Ascending aorta (tissue), 2 donors: Measurements from ENCODE around the gene SLC22A23. TPM values are rescaled to one million over a fixed set of nuclear protein-coding genes. Genes with fewer than 3 reads are reported as not detected.

ENCODE experiments used
- DNase-seq, 2 donors: peaks; one replicate each; pipeline ENCODE4 v3.0.0-alpha.2; 2019; ENCODE audit warnings: low spot score in 2 of 2
- H3K27ac ChIP-seq, 2 donors: fragments of 200-600 bp; sonication (generic); one replicate each; pipeline ENCODE4 v1.5.1; 2016 to 2017; ENCODE audit warnings: mild to moderate bottlenecking in 1 of 2
- H3K27me3 ChIP-seq: fragments of 200-600 bp; sonication (generic); one replicate; pipeline ENCODE4 v1.5.1; 2017
- H3K36me3 ChIP-seq, 2 donors: fragments of 200-600 bp; sonication (generic); one replicate each; pipeline ENCODE4 v1.5.1; 2016
- H3K4me1 ChIP-seq, 2 donors: fragments of 200-600 bp; sonication (generic); one replicate each; pipeline ENCODE4 v1.5.1; 2016 to 2017; ENCODE audit warnings: mild to moderate bottlenecking in 1 of 2
- H3K4me3 ChIP-seq, 2 donors: fragments of 200-600 bp; sonication (generic); one replicate each; pipeline ENCODE4 v1.5.1; 2016 to 2017; ENCODE audit warnings: mild to moderate bottlenecking in 1 of 2
- H3K9me3 ChIP-seq, 2 donors: fragments of 200-600 bp; sonication (generic); one replicate each; pipeline ENCODE4 v1.5.1; 2016
- CTCF ChIP-seq, 3 experiments: fragments of 200-600 bp in 2 of 3; fragments of 450-650 bp in 1 of 3; sonication (generic) in 2 of 3; IDR thresholded peaks; one replicate each; pipeline ENCODE4 v1.5.1; 2016 to 2019; ENCODE audit warnings: antibody characterized with exemption in 3 of 3, mild to moderate bottlenecking in 1 of 3, moderate library complexity in 1 of 3
- intact Hi-C: fragments of 100-400 bp; cut with DNase I; formaldehyde crosslinking; loops from one replicate; pipeline ENCODE4 v1.15.1; 2023
- total RNA-seq: library from RNA; depleted of rRNA; stranded (reverse); fragments of >200 nt; gene quantifications from one replicate; pipeline ENCODE4 v1.1.0, GENCODE V29; 2016

The SLC22A23 gene
- total RNA-seq, 1 donor from 2014 or later, result 42.0 TPM

DNA sequence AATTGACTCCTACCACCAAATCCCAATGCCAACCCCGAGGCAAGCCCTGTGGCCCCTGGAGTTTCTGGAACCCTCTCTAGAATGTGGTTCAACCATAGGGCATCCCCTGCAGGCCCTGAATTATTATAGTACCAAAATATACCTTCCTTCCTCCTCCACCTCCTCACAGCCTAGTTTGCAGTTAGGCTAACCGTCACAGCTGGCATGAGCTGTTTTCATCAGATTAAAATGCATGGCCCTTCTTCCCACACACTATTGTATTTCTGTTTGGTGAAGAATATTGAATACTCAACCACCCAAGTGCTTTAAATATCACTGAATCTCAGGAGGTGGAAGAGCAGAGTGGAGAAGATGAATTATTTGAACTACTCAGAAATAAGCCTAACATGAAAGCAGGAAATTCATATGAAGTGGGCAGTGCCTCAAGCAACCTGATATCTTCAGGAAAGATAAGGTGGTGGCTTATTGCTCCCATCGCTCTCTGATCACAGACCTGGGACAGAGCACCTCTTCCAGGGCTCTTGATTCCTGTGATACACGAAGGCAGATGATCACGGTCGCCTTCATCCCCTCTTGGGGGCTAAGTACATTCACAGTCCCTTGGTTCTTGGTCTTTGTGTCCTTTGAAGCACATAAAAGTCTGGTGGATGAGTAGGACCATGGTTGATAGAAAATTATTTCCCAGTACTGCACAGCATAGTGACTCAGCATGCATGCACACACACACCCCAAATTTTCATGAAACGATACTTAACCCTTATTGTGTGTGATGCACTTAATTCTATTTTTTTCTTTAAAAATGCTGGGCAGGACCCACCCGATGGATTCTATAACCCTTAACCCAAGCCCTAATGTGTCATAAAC lies 107.2 kb downstream of the SLC22A23 start:
- H3K4me1 ChIP-seq, result no peaks in the 10 kb centered on the region
- no peak for TF ChIP-seq CTCF (IDR thresholded peaks at IDR 0.05)
- H3K27me3 ChIP-seq, result no peaks in the 10 kb centered on the region
- intact Hi-C loops, result loop anchor here (10.0 kb wide), 3 partner anchors 185 to 1915 kb away; partner anchors contain the start of genes FARS2 and LYRM4
- H3K36me3 ChIP-seq, result no peaks in the 10 kb centered on the region
- H3K9me3 ChIP-seq, result no peaks in the 10 kb centered on the region
- no peak overlapping the region for H3K4me3 ChIP-seq
- H3K27ac ChIP-seq, result no peak overlapping the region
- DNase-seq, result no peak

GRCh38 chr6:3348821-3349220 lies 108.0 kb downstream of the SLC22A23 start:
- H3K27ac ChIP-seq, result no peak overlapping the region
- no peaks in the 10 kb centered on the region for H3K4me1 ChIP-seq
- intact Hi-C loops, result no loop called here
- no peaks in the 10 kb centered on the region for H3K9me3 ChIP-seq
- H3K36me3 ChIP-seq, result no peaks in the 10 kb centered on the region
- no peak for TF ChIP-seq CTCF (IDR thresholded peaks at IDR 0.05)
- H3K27me3 ChIP-seq, result no peaks in the 10 kb centered on the region
- no peak overlapping the region for H3K4me3 ChIP-seq
- no peak for DNase-seq

GRCh38 chr6:3347826-3348225 lies 109.0 kb downstream of the SLC22A23 start:
- no peaks in the 10 kb centered on the region for H3K27me3 ChIP-seq
- intact Hi-C loops, result no loop called here
- no peak overlapping the region for H3K27ac ChIP-seq
- no peak for DNase-seq
- no peaks in the 10 kb centered on the region for H3K36me3 ChIP-seq
- TF ChIP-seq CTCF (IDR thresholded peaks at IDR 0.05), result no peak
- no peaks in the 10 kb centered on the region for H3K4me1 ChIP-seq
- no peak overlapping the region for H3K4me3 ChIP-seq
- H3K9me3 ChIP-seq, result no peaks in the 10 kb centered on the region

DNA sequence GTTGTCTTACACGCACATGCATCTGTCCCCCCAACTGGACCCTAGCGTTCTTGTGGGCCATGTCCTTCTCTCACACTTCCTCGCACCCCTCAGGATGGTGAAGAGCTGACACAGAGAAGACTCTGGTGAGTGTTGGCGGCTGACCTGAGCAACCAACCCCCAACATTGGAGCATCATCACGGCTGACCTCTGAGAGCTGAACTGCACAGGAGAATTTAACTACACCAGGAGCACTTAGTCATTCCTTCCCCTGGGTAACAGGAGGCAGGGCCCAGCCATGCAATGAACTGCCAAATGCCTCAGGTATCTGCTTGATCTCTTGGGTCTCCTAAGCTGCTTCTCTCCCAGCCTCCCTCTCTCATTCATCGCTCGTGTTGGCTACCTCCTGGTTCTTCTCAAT lies 109.6 kb downstream of the SLC22A23 start:
- Histone ChIP-seq H3K27me3 (no peaks in the 10 kb centered on the region), H3K4me3 (no peak overlapping the region), H3K36me3 (no peaks in the 10 kb centered on the region), H3K27ac (no peak overlapping the region), H3K9me3 (no peaks in the 10 kb centered on the region), H3K4me1 (no peaks in the 10 kb centered on the region)
- intact Hi-C loops, result no loop called here
- no peak for DNase-seq
- no peak for TF ChIP-seq CTCF (IDR thresholded peaks at IDR 0.05)

DNA sequence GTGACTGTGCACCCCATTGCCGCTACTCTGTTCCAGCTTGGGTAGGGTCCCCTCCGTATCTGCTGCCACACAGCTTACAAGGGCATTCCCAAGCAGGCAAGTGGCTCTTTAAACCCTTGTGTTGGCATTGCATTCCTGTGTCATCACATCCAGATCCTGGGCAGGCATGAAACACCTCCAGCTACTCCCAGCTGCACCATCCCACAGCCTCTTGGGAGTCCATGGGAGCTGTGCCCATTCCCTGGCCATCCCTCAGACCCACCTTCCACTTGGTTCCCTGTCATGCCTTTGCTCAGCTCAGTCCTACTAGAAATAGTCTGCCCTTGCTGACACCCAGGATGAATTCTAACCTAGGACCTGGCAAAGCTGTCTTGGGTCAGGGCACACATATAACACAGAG lies 110.4 kb downstream of the SLC22A23 start:
- Histone ChIP-seq H3K9me3 (no peaks in the 10 kb centered on the region), H3K27ac (no peak overlapping the region), H3K4me3 (no peak overlapping the region), H3K36me3 (no peaks in the 10 kb centered on the region), H3K4me1 (no peaks in the 10 kb centered on the region), H3K27me3 (no peaks in the 10 kb centered on the region)
- intact Hi-C loops, result no loop called here
- DNase-seq, result no peak
- no peak for TF ChIP-seq CTCF (IDR thresholded peaks at IDR 0.05)
